SJCRH30 (cell line): ENCODE measurements around the gene PDE8B. TPM values are rescaled to one million over a fixed set of nuclear protein-coding genes. Genes with fewer than 3 reads are reported as not detected.
A peak's percentile ranks its signal among the peaks of the same experiment; 100 is the strongest.

Experiments used
- DNase-seq, 2 experiments: peaks; one replicate each; pipeline ENCODE4 v3.0.0-alpha.2; 2015 to 2020
- H3K27ac ChIP-seq: fragments of 250-450 bp; sonication (Bioruptor Pico); 2 replicates; pipeline ENCODE4 v1.5.1; 2020; ENCODE audit warnings: mild to moderate bottlenecking, moderate library complexity
- H3K27me3 ChIP-seq: fragments of 250-450 bp; sonication (Bioruptor Pico); 2 replicates; pipeline ENCODE4 v1.5.1; 2020; ENCODE audit warnings: mild to moderate bottlenecking, moderate library complexity
- H3K36me3 ChIP-seq: fragments of 250-450 bp; sonication (Bioruptor Pico); 2 replicates; pipeline ENCODE4 v1.5.1; 2020; ENCODE audit warnings: mild to moderate bottlenecking, moderate library complexity
- H3K4me1 ChIP-seq: fragments of 250-450 bp; sonication (Bioruptor Pico); 2 replicates; pipeline ENCODE4 v1.5.1; 2020; ENCODE audit warnings: mild to moderate bottlenecking, moderate library complexity
- H3K4me3 ChIP-seq: fragments of 250-450 bp; sonication (Bioruptor Pico); 2 replicates; pipeline ENCODE4 v1.5.1; 2020; ENCODE audit warnings: mild to moderate bottlenecking, moderate library complexity
- H3K9me3 ChIP-seq: fragments of 250-450 bp; sonication (Bioruptor Pico); replicated peaks from 2 replicates; pipeline ENCODE4 v1.5.1; 2020; ENCODE audit warnings: mild to moderate bottlenecking, moderate library complexity
- total RNA-seq: library from RNA; depleted of rRNA; stranded (reverse); fragments of >200 nt; shearing (Covaris generic); gene quantifications from 2 replicates; pipeline ENCODE4 v1.2.3, GENCODE V29; 2014; rRNA removed

Gene PDE8B
- total RNA-seq = 0.10 and 0.22 TPM in 2 replicates

- peaks cover 3% of the 10 kb centered on the region for H3K27me3 ChIP-seq
- H3K9me3 ChIP-seq = no peaks in the 10 kb centered on the region; the same call in 1 of the 2 replicates
- DNase-seq = no peak
- H3K4me1 ChIP-seq = no peaks in the 10 kb centered on the region
- H3K36me3 ChIP-seq = no peaks in the 10 kb centered on the region
- no peak within 1 kb of the TSS for H3K27ac ChIP-seq
- peak within 1 kb of the TSS; percentile 33; the same call in 1 of the 2 replicates for H3K4me3 ChIP-seq
These were observed at the start of gene PDE8B for GRCh38 chr5:77210091-77210963. Gene PDE8B, plus strand, starts transcription at chr5:77210680. Its CDS starts 246 bp downstream, at chr5:77210926.

GRCh38 chr5:77163453-77163852, 47.0 kb upstream of the PDE8B start:
- no peaks in the 10 kb centered on the region for H3K27me3 ChIP-seq
- no peaks in the 10 kb centered on the region for H3K9me3 ChIP-seq
- no peaks in the 10 kb centered on the region for H3K36me3 ChIP-seq
- no peak overlapping the region for H3K27ac ChIP-seq
- DNase-seq = no peak
- H3K4me1 ChIP-seq = peaks cover 14% of the 10 kb centered on the region; the same call in 1 of the 2 replicates
- no peak overlapping the region for H3K4me3 ChIP-seq

- H3K27me3 ChIP-seq = no peaks in the 10 kb centered on the region
- no peak overlapping the region for H3K4me3 ChIP-seq
- no peaks in the 10 kb centered on the region for H3K9me3 ChIP-seq
- no peak for DNase-seq
- no peaks in the 10 kb centered on the region for H3K36me3 ChIP-seq
- peaks cover 18% of the 10 kb centered on the region; the same call in 1 of the 2 replicates for H3K4me1 ChIP-seq
- no peak overlapping the region for H3K27ac ChIP-seq
These were observed 43.4 kb upstream of the PDE8B start for GRCh38 chr5:77167063-77167462.

GRCh38 chr5:77167695-77168121, 42.8 kb upstream of the PDE8B start:
- Histone ChIP-seq H3K36me3 (no peaks in the 10 kb centered on the region), H3K9me3 (no peaks in the 10 kb centered on the region), H3K4me1 (peaks cover 18% of the 10 kb centered on the region; the same call in 1 of the 2 replicates), H3K4me3 (peak overlapping the region; percentile 43), H3K27me3 (no peaks in the 10 kb centered on the region), H3K27ac (peak overlapping the region; percentile 49)
- peak; percentile 10 to 44 for DNase-seq

GRCh38 chr5:77168161-77168878, 42.2 kb upstream of the PDE8B start:
- Histone ChIP-seq H3K27ac (peak overlapping the region; percentile 49), H3K9me3 (no peaks in the 10 kb centered on the region), H3K36me3 (no peaks in the 10 kb centered on the region), H3K27me3 (no peaks in the 10 kb centered on the region), H3K4me3 (peak overlapping the region; percentile 43), H3K4me1 (peaks cover 18% of the 10 kb centered on the region; the same call in 1 of the 2 replicates)
- DNase-seq = peak; percentile 27 to 38

- Histone ChIP-seq H3K9me3 (no peaks in the 10 kb centered on the region), H3K4me1 (peaks cover 18% of the 10 kb centered on the region; the same call in 1 of the 2 replicates), H3K27me3 (no peaks in the 10 kb centered on the region), H3K27ac (no peak overlapping the region), H3K4me3 (peak overlapping the region; percentile 43), H3K36me3 (no peaks in the 10 kb centered on the region)
- peak in 1 of 2 experiments; percentile 37 for DNase-seq
These were observed 41.6 kb upstream of the PDE8B start for GRCh38 chr5:77168879-77169244.

GRCh38 chr5:77170196-77170890, 40.1 kb upstream of the PDE8B start:
- no peak overlapping the region for H3K27ac ChIP-seq
- no peaks in the 10 kb centered on the region for H3K9me3 ChIP-seq
- no peak overlapping the region for H3K4me3 ChIP-seq
- H3K27me3 ChIP-seq = no peaks in the 10 kb centered on the region
- no peak for DNase-seq
- no peaks in the 10 kb centered on the region for H3K36me3 ChIP-seq
- peaks cover 18% of the 10 kb centered on the region; the same call in 1 of the 2 replicates for H3K4me1 ChIP-seq

GRCh38 chr5:77171141-77171910, 39.2 kb upstream of the PDE8B start:
- DNase-seq = no peak
- H3K4me1 ChIP-seq = peaks cover 18% of the 10 kb centered on the region; the same call in 1 of the 2 replicates
- no peaks in the 10 kb centered on the region for H3K27me3 ChIP-seq
- H3K4me3 ChIP-seq = no peak overlapping the region
- no peaks in the 10 kb centered on the region for H3K36me3 ChIP-seq
- H3K9me3 ChIP-seq = no peaks in the 10 kb centered on the region
- H3K27ac ChIP-seq = no peak overlapping the region

- Histone ChIP-seq H3K36me3 (no peaks in the 10 kb centered on the region), H3K4me1 (peaks cover 11% of the 10 kb centered on the region; the same call in 1 of the 2 replicates), H3K27me3 (no peaks in the 10 kb centered on the region), H3K9me3 (no peaks in the 10 kb centered on the region), H3K27ac (no peak overlapping the region), H3K4me3 (no peak overlapping the region)
- DNase-seq = no peak
These were observed 37.7 kb upstream of the PDE8B start for GRCh38 chr5:77172713-77173328.

GRCh38 chr5:77174526-77174925, 36.0 kb upstream of the PDE8B start:
- DNase-seq = no peak
- Histone ChIP-seq H3K27ac (no peak overlapping the region), H3K4me1 (no peaks in the 10 kb centered on the region), H3K36me3 (no peaks in the 10 kb centered on the region), H3K9me3 (no peaks in the 10 kb centered on the region), H3K27me3 (no peaks in the 10 kb centered on the region), H3K4me3 (no peak overlapping the region)

- no peaks in the 10 kb centered on the region for H3K9me3 ChIP-seq
- no peaks in the 10 kb centered on the region for H3K36me3 ChIP-seq
- no peak overlapping the region for H3K4me3 ChIP-seq
- H3K27ac ChIP-seq = no peak overlapping the region
- H3K4me1 ChIP-seq = no peaks in the 10 kb centered on the region
- DNase-seq = no peak
- H3K27me3 ChIP-seq = no peaks in the 10 kb centered on the region
These were observed 35.2 kb upstream of the PDE8B start for GRCh38 chr5:77175231-77175630.

- no peaks in the 10 kb centered on the region for H3K9me3 ChIP-seq
- no peak overlapping the region for H3K4me3 ChIP-seq
- H3K36me3 ChIP-seq = no peaks in the 10 kb centered on the region
- no peaks in the 10 kb centered on the region for H3K27me3 ChIP-seq
- no peak overlapping the region for H3K27ac ChIP-seq
- no peaks in the 10 kb centered on the region for H3K4me1 ChIP-seq
- DNase-seq = no peak
These were observed 34.1 kb upstream of the PDE8B start for GRCh38 chr5:77176429-77176828.

- H3K27me3 ChIP-seq = no peaks in the 10 kb centered on the region
- no peaks in the 10 kb centered on the region for H3K36me3 ChIP-seq
- no peak overlapping the region for H3K27ac ChIP-seq
- no peaks in the 10 kb centered on the region for H3K9me3 ChIP-seq
- no peak overlapping the region for H3K4me3 ChIP-seq
- H3K4me1 ChIP-seq = no peaks in the 10 kb centered on the region
- no peak for DNase-seq
These were observed 32.9 kb upstream of the PDE8B start for GRCh38 chr5:77177576-77177975.
